ENCODE measurements around the gene TLK2. TPM values are rescaled to one million over a fixed set of nuclear protein-coding genes. Genes with fewer than 3 reads are reported as not detected.
A peak's percentile ranks its signal among the peaks of the same experiment; 100 is the strongest.
"Not testable (repeated sequence)": the region's sequence is repeated elsewhere in the genome, so short reads cannot be mapped to it uniquely, and the experiment has no call there.

TLK2 gene
- total RNA-seq, 1 experiment from 2014 or later = 42.9 TPM

DNA sequence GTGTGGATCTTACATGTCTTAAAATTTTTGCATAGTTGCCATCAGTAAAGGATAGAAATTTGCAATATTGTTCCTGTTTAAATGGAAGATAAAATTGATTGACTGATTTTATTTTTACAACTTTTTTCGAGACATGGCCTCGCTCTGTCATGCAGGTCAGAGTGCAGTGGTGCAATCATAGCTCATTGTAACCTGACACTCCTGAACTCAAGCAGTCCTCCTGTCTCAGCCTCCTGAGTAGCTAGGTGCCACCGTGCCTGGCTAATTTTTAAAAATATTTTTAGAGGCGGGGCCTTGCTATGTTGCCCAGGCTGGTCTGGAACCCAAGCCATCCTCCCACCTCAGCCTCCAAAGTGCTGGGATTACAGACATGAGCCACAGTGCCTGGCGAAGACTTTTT lies 42.7 kb downstream of the TLK2 start:
- H3K4me3 Mint-ChIP-seq; H3K9me3 Mint-ChIP-seq; POLR2A ChIA-PET; H3K27me3 Mint-ChIP-seq (ENCODE audit: low read depth); ATAC-seq; H3K27ac Mint-ChIP-seq; DNase-seq (ENCODE audit: low spot score); CTCF ChIA-PET: not testable (repeated sequence)
- H3K36me3 Mint-ChIP-seq = peaks cover 14% of the 10 kb centered on the region
- peaks cover 11% of the 10 kb centered on the region for H3K4me1 Mint-ChIP-seq

DNA sequence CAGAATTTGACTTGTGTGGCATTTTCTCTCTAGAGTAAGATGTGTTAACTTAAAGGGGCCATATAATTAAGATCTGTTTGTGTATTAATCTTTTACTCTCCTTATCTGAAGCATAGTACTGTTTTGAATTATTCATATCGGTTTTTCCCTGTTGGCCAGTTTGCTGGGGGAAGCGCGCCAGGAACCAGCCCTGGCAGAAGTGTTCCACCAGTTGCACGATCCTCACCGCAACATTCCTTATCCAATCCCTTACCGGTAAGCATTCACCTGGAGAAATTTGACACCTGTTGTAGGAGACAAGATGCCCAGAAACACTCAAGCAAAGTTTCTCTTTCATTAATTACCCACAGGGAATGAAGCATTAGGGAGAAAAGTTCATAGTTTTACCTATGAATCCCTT lies 45.5 kb downstream of the TLK2 start:
- Mint-ChIP-seq H3K36me3 (peaks cover 14% of the 10 kb centered on the region), H3K4me1 (peaks cover 11% of the 10 kb centered on the region)
- POLR2A ChIA-PET; H3K27me3 Mint-ChIP-seq (ENCODE audit: low read depth); H3K9me3 Mint-ChIP-seq; H3K4me3 Mint-ChIP-seq; H3K27ac Mint-ChIP-seq; CTCF ChIA-PET; DNase-seq (ENCODE audit: low spot score): not testable (repeated sequence)
- ATAC-seq = peak; percentile 41; the same call in 1 of the 2 replicates

DNA sequence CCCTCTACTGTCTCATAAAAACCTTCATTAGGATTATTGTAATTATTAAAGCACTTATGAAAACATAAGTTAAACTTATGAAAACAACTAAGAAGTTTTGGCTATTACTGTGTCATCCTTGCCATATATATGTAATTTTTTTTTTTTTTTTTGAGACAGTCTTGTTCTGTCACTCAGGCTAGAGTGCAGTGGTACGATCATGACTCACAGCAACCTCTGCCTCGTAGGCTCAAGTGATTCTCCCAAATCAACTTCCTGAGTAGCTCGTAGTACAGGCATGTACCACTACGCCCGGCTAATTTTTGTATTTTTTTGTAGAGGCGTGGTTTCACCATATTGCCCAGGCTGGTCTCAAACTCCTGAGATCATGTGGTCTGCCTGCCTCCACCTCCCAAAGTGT lies 46.7 kb downstream of the TLK2 start:
- H3K27ac Mint-ChIP-seq; DNase-seq (ENCODE audit: low spot score); ATAC-seq; H3K9me3 Mint-ChIP-seq; H3K4me1 Mint-ChIP-seq; CTCF ChIA-PET; H3K27me3 Mint-ChIP-seq (ENCODE audit: low read depth); H3K4me3 Mint-ChIP-seq; POLR2A ChIA-PET: not testable (repeated sequence)
- peaks cover 14% of the 10 kb centered on the region for H3K36me3 Mint-ChIP-seq

DNA sequence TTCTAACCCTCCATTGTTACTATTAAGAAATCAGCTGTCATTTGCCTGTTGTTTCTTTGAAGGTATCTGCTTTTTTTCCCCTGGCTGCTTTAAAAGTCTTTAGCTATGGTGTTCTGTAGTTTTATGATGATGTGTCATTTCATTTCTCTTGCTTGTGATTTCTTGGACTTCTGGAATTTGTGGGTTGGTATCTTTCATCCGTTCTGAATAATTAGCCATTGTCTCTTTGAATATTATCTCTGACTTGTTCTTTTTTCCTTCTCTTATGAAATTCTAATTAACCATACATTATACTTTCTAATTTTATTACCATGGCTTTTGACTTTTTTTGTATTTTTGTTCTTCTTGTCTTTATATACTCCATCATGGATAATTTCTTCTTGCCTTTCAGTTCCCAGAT lies 52.3 kb downstream of the TLK2 start:
- ATAC-seq, POLR2A ChIA-PET, H3K36me3 Mint-ChIP-seq: not testable (repeated sequence)

DNA sequence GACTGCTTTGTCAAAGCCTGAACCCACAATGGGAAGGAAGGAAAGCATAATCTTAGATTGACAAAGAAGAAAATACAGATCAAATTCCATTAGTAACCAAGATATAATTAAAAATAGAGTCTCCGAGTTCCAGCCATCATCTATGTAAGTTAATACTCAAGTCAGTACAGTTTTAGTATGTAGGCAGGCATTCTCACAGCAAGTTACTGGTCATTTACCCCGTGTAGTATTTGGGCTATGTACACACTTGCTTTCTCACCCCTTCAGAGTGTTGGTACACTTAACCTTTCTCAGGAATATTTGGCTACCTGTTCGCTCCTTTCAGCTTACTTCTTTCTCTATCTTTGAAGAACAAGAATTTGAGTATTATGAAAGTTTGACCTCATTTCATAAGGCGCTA lies 57.9 kb downstream of the TLK2 start:
- Mint-ChIP-seq H3K36me3 (peaks cover 25% of the 10 kb centered on the region), H3K4me1 (peaks cover 15% of the 10 kb centered on the region)
- H3K9me3 Mint-ChIP-seq; H3K27ac Mint-ChIP-seq; H3K27me3 Mint-ChIP-seq (ENCODE audit: low read depth); POLR2A ChIA-PET; H3K4me3 Mint-ChIP-seq; CTCF ChIA-PET; ATAC-seq; DNase-seq (ENCODE audit: low spot score): not testable (repeated sequence)

More for the DNA sequence above, 52.3 kb downstream of the TLK2 start:
- H3K9me3 Mint-ChIP-seq; DNase-seq (ENCODE audit: low spot score); CTCF ChIA-PET; H3K4me3 Mint-ChIP-seq; H3K27ac Mint-ChIP-seq; H3K27me3 Mint-ChIP-seq (ENCODE audit: low read depth): not testable (repeated sequence)
- H3K4me1 Mint-ChIP-seq = peaks cover 17% of the 10 kb centered on the region

DNA sequence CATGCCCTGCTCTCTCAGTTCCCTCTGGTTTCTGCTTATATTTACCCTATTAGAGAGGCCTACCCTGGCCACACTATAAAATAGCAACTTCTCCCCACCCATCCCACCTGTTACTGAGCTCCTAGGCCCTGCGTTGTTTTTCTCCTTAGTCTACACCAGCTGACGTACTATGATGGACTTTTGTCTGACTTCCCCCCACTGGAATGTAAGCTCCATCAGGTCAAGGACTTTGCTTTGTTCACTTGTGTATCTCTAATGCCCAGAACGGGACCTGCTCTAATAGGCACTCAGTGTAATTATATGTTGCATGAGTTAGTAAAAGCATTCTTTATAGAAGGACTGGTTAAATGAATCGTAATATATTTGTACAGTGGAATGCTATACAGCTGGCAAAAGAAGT lies 62.4 kb downstream of the TLK2 start:
- Mint-ChIP-seq H3K27ac (peak overlapping the region; percentile 12), H3K4me1 (peaks cover 38% of the 10 kb centered on the region), H3K36me3 (peaks cover 23% of the 10 kb centered on the region)
- CTCF ChIA-PET; POLR2A ChIA-PET; DNase-seq (ENCODE audit: low spot score); H3K4me3 Mint-ChIP-seq; H3K9me3 Mint-ChIP-seq; ATAC-seq; H3K27me3 Mint-ChIP-seq (ENCODE audit: low read depth): not testable (repeated sequence)

DNA sequence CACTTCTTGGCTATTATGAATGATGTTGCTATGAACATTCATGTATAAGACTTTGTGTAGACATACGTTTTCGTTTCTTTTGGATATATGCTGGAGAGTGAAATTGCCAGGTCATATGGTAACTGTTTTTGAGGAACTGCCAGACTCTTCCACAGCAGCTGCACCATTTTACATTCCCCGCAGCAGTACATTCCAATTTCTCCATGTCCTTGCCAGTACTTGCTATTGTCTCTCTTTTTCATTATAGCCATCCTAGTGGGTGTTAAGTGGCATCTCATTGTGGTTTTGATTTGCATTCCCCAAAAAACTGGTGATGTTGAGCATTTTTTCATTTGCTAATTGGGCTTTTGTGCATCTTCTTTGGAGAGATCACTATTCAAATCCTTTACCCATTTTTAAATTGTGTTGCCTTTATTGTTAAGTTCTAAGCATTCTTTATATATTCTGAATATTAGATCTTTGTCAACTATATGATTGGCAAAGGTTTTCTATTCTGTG lies 64.7 kb downstream of the TLK2 start:
- ATAC-seq = peak; percentile 63
- Mint-ChIP-seq H3K36me3 (peaks cover 14% of the 10 kb centered on the region), H3K27ac (peak overlapping the region; percentile 75), H3K4me3 (peak overlapping the region; percentile 39), H3K4me1 (peaks cover 50% of the 10 kb centered on the region)
- DNase-seq (ENCODE audit: low spot score); CTCF ChIA-PET; H3K27me3 Mint-ChIP-seq (ENCODE audit: low read depth); H3K9me3 Mint-ChIP-seq; POLR2A ChIA-PET: not testable (repeated sequence)
- TF ChIP-seq TEAD1 (CRISPR knock-in tag; IDR thresholded peaks at IDR 0.05) = 0 out of 2 replicates have a peak, but pooled peaks have one; percentile 50

DNA sequence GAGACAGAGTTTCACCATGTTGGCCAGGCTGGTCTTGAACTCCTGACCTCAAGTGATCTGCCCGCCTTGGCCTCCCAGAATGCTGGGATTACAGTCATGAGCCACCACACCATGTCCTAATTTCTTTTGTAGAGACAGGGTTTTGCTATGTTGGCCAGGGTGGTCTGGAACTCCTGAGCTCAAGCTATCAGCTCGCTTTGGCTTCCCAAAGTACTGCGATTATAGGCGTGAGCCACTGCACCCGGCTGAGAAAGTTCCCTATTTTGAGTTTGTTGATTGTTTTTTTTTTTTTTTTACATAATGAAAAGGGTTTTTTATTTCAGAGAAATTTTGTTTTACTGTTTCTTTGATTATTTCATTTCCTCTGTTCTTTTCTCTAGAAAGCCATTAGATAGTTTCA lies 67.4 kb downstream of the TLK2 start:
- H3K9me3 Mint-ChIP-seq; H3K4me3 Mint-ChIP-seq; H3K36me3 Mint-ChIP-seq; DNase-seq (ENCODE audit: low spot score); CTCF ChIA-PET; H3K27ac Mint-ChIP-seq; ATAC-seq; POLR2A ChIA-PET; H3K27me3 Mint-ChIP-seq (ENCODE audit: low read depth): not testable (repeated sequence)
- H3K4me1 Mint-ChIP-seq = peaks cover 44% of the 10 kb centered on the region

DNA sequence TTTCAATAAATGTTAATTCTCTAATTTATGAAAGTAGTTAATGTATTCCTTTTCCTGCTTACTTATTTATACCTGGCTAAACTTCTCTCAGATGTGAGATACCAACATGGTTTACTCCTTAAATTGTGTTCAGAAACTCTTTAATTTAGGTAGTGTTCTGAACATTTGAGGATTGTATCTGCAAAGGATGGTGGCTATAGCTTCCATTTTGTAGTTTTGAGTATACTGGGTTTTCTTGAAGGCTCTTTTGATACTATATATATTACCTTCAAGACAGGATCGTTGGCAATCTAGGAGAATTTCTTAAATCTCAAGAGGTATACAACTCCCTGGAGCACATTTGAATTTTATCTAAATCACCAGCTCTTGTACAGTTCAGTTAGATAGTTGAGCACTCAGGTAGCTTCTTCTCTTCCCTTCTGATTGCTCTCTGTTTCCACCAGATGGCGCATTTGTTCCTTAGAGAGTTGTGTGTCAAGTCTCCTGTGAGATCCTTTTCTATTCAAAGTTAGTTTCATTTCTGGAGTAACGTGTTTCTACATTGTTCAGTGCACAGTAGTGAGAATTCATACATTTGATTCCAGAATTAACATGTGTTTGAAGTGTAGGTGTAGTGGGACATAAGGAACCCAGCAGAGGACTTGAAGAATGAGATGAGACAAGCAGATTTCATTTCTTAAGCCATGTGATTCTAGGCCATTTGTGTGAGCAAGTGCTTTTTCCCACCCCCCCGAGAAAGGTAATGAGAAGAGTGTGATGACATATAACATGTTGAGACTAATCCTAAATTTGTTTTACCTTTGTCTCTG lies 74.4 kb downstream of the TLK2 start:
- ATAC-seq = peak; percentile 76
- DNase-seq (ENCODE audit: low spot score); H3K9me3 Mint-ChIP-seq; H3K36me3 Mint-ChIP-seq; H3K4me1 Mint-ChIP-seq; H3K4me3 Mint-ChIP-seq; POLR2A ChIA-PET; H3K27me3 Mint-ChIP-seq (ENCODE audit: low read depth): not testable (repeated sequence)
- CTCF ChIA-PET = interaction anchor here (0.6 to 1.1 kb wide), 20 partner anchors 9 to 175 kb away, joined by 3 to 11 read pairs (median 3); no protein-coding TSS in a partner anchor
- peak overlapping the region; percentile 86 for H3K27ac Mint-ChIP-seq

DNA sequence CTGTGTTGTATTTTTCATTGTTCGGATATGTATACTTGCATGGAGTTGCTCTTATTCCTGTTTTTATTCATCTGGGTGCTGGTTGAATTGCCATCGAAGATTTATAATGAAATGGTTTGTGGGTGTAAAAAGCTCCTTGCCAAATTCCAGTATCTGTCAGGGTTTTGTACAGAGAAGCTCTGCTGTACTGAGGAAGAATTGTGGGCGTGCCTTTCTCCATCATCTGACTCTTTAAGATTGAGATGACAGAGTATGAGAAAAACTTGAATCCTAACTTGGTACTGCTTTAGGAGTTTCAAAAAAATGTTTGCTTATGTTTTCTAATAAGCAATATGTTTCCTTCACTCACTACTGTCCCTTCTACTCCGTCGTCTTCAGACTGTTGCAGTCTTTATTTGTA lies 78.9 kb downstream of the TLK2 start:
- H3K27me3 Mint-ChIP-seq (ENCODE audit: low read depth); H3K4me3 Mint-ChIP-seq; H3K9me3 Mint-ChIP-seq; CTCF ChIA-PET; DNase-seq (ENCODE audit: low spot score); ATAC-seq; H3K4me1 Mint-ChIP-seq: not testable (repeated sequence)
- Mint-ChIP-seq H3K27ac (0 out of 2 replicates have a peak overlapping the region, but pooled peaks have one; percentile 56), H3K36me3 (peaks cover 18% of the 10 kb centered on the region)
- POLR2A ChIA-PET = interaction anchor here (0.6 kb wide), 1 partner anchor 394 kb away, joined by 4 read pairs; no protein-coding TSS in a partner anchor

DNA sequence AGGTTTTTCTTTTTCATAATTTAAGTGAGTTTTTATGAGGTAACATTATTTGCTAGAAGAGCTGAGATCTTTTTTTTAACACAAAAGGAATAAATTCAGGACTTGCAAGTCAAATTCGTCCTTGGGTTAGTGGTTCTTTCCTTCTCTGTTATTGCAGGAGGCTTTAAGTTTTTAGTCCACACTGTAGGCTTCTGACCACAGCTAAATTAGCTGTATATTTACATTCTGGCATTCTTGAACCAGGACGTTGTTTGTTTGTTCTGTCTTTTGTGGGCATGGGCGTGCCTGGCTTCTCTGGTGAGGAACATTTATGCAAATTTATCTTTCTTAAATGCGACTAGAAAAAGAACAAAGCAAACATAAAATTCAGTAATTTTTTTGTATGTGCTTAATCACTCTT lies 80.3 kb downstream of the TLK2 start:
- H3K36me3 Mint-ChIP-seq = peaks cover 19% of the 10 kb centered on the region
- ChIA-PET CTCF (interaction anchor here (1.2 kb wide), 1 partner anchor 79 kb away, joined by 3 read pairs; no protein-coding TSS in a partner anchor), POLR2A (interaction anchor here (1.3 kb wide), 1 partner anchor 67 kb away, joined by 5 read pairs; no protein-coding TSS in a partner anchor)
- H3K27me3 Mint-ChIP-seq (ENCODE audit: low read depth); ATAC-seq; H3K27ac Mint-ChIP-seq; H3K9me3 Mint-ChIP-seq; H3K4me1 Mint-ChIP-seq; H3K4me3 Mint-ChIP-seq; DNase-seq (ENCODE audit: low spot score): not testable (repeated sequence)

DNA sequence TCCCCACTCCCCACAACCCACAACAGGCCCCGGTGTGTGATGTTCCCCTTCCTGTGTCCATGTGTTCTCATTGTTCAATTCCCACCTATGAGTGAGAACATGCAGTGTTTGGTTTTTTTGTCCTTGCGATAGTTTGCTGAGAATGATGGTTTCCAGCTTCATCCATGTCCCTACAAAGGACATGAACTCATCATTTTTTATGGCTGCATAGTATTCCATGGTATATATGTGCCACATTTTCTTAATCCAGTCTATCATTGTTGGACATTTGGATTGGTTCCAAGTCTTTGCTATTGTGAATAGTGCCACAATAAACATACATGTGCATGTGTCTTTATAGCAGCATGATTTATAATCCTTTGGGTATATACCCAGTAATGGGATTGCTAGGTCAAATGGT lies 82.3 kb downstream of the TLK2 start:
- H3K9me3 Mint-ChIP-seq; CTCF ChIA-PET; ATAC-seq; H3K27me3 Mint-ChIP-seq (ENCODE audit: low read depth); H3K27ac Mint-ChIP-seq; POLR2A ChIA-PET; H3K4me1 Mint-ChIP-seq; DNase-seq (ENCODE audit: low spot score); H3K4me3 Mint-ChIP-seq: not testable (repeated sequence)
- peaks cover 33% of the 10 kb centered on the region for H3K36me3 Mint-ChIP-seq
